Breast epithelium (tissue), 4 donors: Measurements from ENCODE around the gene EPHA4. TPM values are rescaled to one million over a fixed set of nuclear protein-coding genes. Genes with fewer than 3 reads are reported as not detected.

Experiments used
- DNase-seq, 2 donors: peaks; one replicate each; pipeline ENCODE4 v3.0.0-alpha.2; 2019; ENCODE audit warnings: low spot score in 2 of 2
- H3K27ac ChIP-seq, 2 donors: fragments of 200-600 bp; sonication (generic) in 1 of 2; one replicate each; pipeline ENCODE4 v1.5.1; 2016 to 2019; ENCODE audit warnings: mild to moderate bottlenecking in 1 of 2
- H3K27me3 ChIP-seq, 2 donors: fragments of 200-600 bp; sonication (generic) in 1 of 2; one replicate each; pipeline versions ENCODE4 v1.5.1 to v1.6.0; 2017 to 2019; ENCODE audit warnings: control low read depth in 1 of 2, mild to moderate bottlenecking in 1 of 2
- H3K36me3 ChIP-seq: fragments of 200-600 bp; one replicate; pipeline ENCODE4 v1.5.1; 2019
- H3K4me1 ChIP-seq, 2 donors: fragments of 200-600 bp; sonication (generic); one replicate each; pipeline ENCODE4 v1.5.1; 2016 to 2019; ENCODE audit warnings: control low read depth in 1 of 2
- H3K4me3 ChIP-seq, 3 donors: fragments of 200-600 bp; sonication (generic); 1 replicate in 2 of 3; 2 replicates in 1 of 3; pipeline ENCODE4 v1.5.1; 2016 to 2019; ENCODE audit warnings: mild to moderate bottlenecking in 3 of 3, moderate library complexity in 2 of 3
- H3K9me3 ChIP-seq, 2 donors: fragments of 200-600 bp; sonication (generic) in 1 of 2; one replicate each; pipeline ENCODE4 v1.5.1; 2016 to 2019; ENCODE audit warnings: control low read depth in 1 of 2
- POLR2A ChIP-seq: fragments of 450-650 bp; IDR thresholded peaks from one replicate; pipeline ENCODE4 v1.6.1; 2016; ENCODE audit warnings: antibody characterized with exemption, mild to moderate bottlenecking, moderate library complexity
- POLR2AphosphoS5 ChIP-seq, 3 donors: sonication (generic); formaldehyde crosslinking; IDR thresholded peaks; one replicate each; pipeline ENCODE4 v1.6.1; 2017; ENCODE audit warnings: antibody characterized with exemption in 3 of 3
- intact Hi-C: fragments of 100-400 bp; cut with DNase I; formaldehyde crosslinking; loops from one replicate; pipeline ENCODE4 v1.15.1; 2023; ENCODE audit warnings: low total_unique reads
- total RNA-seq, 3 donors: library from RNA; depleted of rRNA; stranded (reverse); fragments of >200 nt; gene quantifications; one replicate each; pipeline ENCODE4 v1.1.0, GENCODE V29; 2016
- TF ChIP-seq, protein P1 (sequence below), 3 donors: fragments of 450-650 bp; IDR thresholded peaks; one replicate each; pipeline ENCODE4 v1.5.1; 2016 to 2017; ENCODE audit warnings: antibody characterized with exemption in 3 of 3, mild to moderate bottlenecking in 3 of 3, moderate library complexity in 3 of 3

Gene EPHA4
- total RNA-seq, 3 donors from 2014 or later, result 12.8 to 44.2 (median 18.6) TPM

DNA sequence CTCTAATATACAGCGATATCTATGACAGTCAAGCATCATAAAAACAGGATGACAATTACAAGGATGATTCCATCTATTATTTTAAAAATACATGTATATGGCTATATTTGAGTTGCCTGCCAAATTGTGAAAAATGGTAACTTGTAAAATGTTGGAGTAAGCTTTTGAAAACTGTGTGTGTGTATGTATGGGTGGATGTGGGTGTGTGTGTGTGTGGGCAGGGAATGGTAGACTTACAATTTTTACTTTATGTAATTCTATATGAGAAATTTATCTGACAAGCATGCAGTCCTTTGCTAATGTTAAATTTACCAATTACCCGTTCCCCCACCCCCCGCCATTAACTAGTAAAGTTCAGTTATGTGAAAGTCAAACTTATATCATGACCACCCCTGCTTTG, 14.0 kb downstream of the EPHA4 start:
- intact Hi-C loops, result no loop called here
- DNase-seq, result no peak
- Histone ChIP-seq H3K27me3 (no peaks in the 10 kb centered on the region), H3K36me3 (no peaks in the 10 kb centered on the region), H3K4me1 (no peaks in the 10 kb centered on the region), H3K4me3 (no peak overlapping the region), H3K27ac (no peak overlapping the region), H3K9me3 (no peaks in the 10 kb centered on the region)
- no peak for TF ChIP-seq POLR2AphosphoS5 (IDR thresholded peaks at IDR 0.05)

- peak overlapping the region; percentile 5 to 8 for H3K27ac ChIP-seq
- DNase-seq, result no peak
- no peak overlapping the region for H3K4me3 ChIP-seq
- H3K27me3 ChIP-seq, result no peaks in the 10 kb centered on the region
- H3K4me1 ChIP-seq, result no peaks in the 10 kb centered on the region
- no peaks in the 10 kb centered on the region for H3K36me3 ChIP-seq
- intact Hi-C loops, result no loop called here
- TF ChIP-seq POLR2A (no peak), POLR2AphosphoS5 (IDR thresholded peaks at IDR 0.05) (no peak)
- TF ChIP-seq, protein P1, sequence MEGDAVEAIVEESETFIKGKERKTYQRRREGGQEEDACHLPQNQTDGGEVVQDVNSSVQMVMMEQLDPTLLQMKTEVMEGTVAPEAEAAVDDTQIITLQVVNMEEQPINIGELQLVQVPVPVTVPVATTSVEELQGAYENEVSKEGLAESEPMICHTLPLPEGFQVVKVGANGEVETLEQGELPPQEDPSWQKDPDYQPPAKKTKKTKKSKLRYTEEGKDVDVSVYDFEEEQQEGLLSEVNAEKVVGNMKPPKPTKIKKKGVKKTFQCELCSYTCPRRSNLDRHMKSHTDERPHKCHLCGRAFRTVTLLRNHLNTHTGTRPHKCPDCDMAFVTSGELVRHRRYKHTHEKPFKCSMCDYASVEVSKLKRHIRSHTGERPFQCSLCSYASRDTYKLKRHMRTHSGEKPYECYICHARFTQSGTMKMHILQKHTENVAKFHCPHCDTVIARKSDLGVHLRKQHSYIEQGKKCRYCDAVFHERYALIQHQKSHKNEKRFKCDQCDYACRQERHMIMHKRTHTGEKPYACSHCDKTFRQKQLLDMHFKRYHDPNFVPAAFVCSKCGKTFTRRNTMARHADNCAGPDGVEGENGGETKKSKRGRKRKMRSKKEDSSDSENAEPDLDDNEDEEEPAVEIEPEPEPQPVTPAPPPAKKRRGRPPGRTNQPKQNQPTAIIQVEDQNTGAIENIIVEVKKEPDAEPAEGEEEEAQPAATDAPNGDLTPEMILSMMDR (IDR thresholded peaks at IDR 0.05), result no peak
- no peaks in the 10 kb centered on the region for H3K9me3 ChIP-seq
These were observed 16.6 kb downstream of the EPHA4 start for GRCh38 chr2:221555494-221555846.

- Histone ChIP-seq H3K4me1 (no peaks in the 10 kb centered on the region), H3K27ac (peak overlapping the region in 1 of 2 donors; percentile 5), H3K36me3 (no peaks in the 10 kb centered on the region), H3K27me3 (no peaks in the 10 kb centered on the region), H3K9me3 (no peaks in the 10 kb centered on the region), H3K4me3 (no peak overlapping the region)
- DNase-seq, result no peak
- intact Hi-C loops, result no loop called here
- TF ChIP-seq, protein P1 (IDR thresholded peaks at IDR 0.05), result no peak
- no peak for TF ChIP-seq POLR2AphosphoS5 (IDR thresholded peaks at IDR 0.05)
- no peak for TF ChIP-seq POLR2A
These were observed 17.2 kb downstream of the EPHA4 start for GRCh38 chr2:221554769-221555493.

DNA sequence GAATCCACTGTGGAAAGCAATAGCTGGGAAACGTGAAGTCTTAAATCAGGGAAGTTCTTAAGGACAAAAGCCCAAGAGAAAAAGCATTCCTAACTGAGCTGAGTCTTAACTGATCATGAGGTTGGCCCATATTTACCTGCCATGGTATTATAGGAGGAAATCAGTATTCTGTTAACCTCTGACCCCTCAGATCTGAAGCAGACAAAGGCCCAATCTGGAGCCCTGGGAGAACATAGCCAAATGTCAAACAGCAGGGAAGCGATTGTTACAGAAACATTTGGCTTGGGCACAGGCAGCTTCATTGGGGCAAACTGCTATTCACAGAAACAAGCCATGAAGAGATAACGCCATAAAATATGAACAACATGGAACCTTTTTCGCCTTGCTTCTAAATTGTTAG, 18.8 kb downstream of the EPHA4 start:
- TF ChIP-seq POLR2AphosphoS5 (IDR thresholded peaks at IDR 0.05), result no peak
- no peak for TF ChIP-seq POLR2A
- TF ChIP-seq, protein P1 (IDR thresholded peaks at IDR 0.05), result no peak
- intact Hi-C loops, result no loop called here
- H3K27ac ChIP-seq, result no peak overlapping the region
- no peak for DNase-seq
- H3K27me3 ChIP-seq, result no peaks in the 10 kb centered on the region
- no peak overlapping the region for H3K4me3 ChIP-seq
- H3K4me1 ChIP-seq, result no peaks in the 10 kb centered on the region
- no peaks in the 10 kb centered on the region for H3K36me3 ChIP-seq
- H3K9me3 ChIP-seq, result no peaks in the 10 kb centered on the region

GRCh38 chr2:221552291-221552690, 19.8 kb downstream of the EPHA4 start:
- intact Hi-C loops, result no loop called here
- Histone ChIP-seq H3K4me1 (no peaks in the 10 kb centered on the region), H3K9me3 (no peaks in the 10 kb centered on the region), H3K27me3 (no peaks in the 10 kb centered on the region), H3K4me3 (no peak overlapping the region), H3K36me3 (no peaks in the 10 kb centered on the region), H3K27ac (no peak overlapping the region)
- no peak for DNase-seq
- TF ChIP-seq POLR2A (no peak), POLR2AphosphoS5 (IDR thresholded peaks at IDR 0.05) (no peak)
- TF ChIP-seq, protein P1 (IDR thresholded peaks at IDR 0.05), result no peak
